IMR-90 (cell line): ENCODE results near the gene ZNF335. TPM values are rescaled to one million over a fixed set of nuclear protein-coding genes. Genes with fewer than 3 reads are reported as not detected.

ENCODE experiments used
- ATAC-seq: fragments of 200-7000 bp; cut with Tn5 transposase; 2 replicates; pipeline ENCODE4 v1.9.1; 2020; ENCODE audit warnings: low read depth, mild to moderate bottlenecking, moderate library complexity
- BruUV-seq: library from RNA; stranded (reverse); fragments of 400-500 nt; replicated peaks from 2 replicates; lab custom pipeline; 2021; lab: Mats Ljungman, UMichigan
- CTCF ChIA-PET: fragments of 300-600 bp; formaldehyde crosslinking; extraction: SDS; loops from one replicate; lab custom pipeline; 2021; ENCODE audit warnings: antibody characterized with exemption; lab: Yijun Ruan, JAX
- POLR2A ChIA-PET: fragments of 300-600 bp; sonication (Branson Sonifier 250); formaldehyde crosslinking; loops from one replicate; lab custom pipeline; 2022; ENCODE audit warnings: antibody characterized with exemption; ENCODE audit not compliant: unreplicated experiment; lab: Charles Lee
- DNase-seq: peaks from one replicate; pipeline ENCODE4 v3.0.0; 2013
- H2AFZ ChIP-seq: replicated peaks from 2 replicates; pipeline ENCODE3; 2013; ENCODE audit warnings: low read length, mild to moderate bottlenecking; ENCODE audit not compliant: poor library complexity
- H2AK5ac ChIP-seq: 2 replicates; pipeline ENCODE4 v1.6.1; 2013; ENCODE audit warnings: low read depth, low read length, inconsistent platforms
- H2AK9ac ChIP-seq: replicated peaks from 2 replicates; pipeline ENCODE3; 2013; ENCODE audit warnings: mild to moderate bottlenecking, low read depth, low read length, moderate library complexity; ENCODE audit not compliant: poor library complexity
- H2BK120ac ChIP-seq: 2 replicates; pipeline ENCODE4 v1.6.1; 2013; ENCODE audit warnings: low read depth, low read length, inconsistent platforms
- H2BK15ac ChIP-seq: 3 replicates; pipeline ENCODE4 v1.6.1; 2013; ENCODE audit warnings: low read depth, low read length, inconsistent platforms
- H2BK20ac ChIP-seq: 2 replicates; pipeline ENCODE4 v1.6.1; 2013; ENCODE audit warnings: low read depth, mild to moderate bottlenecking, inconsistent platforms, low read length, moderate library complexity
- H2BK5ac ChIP-seq: 2 replicates; pipeline ENCODE4 v1.6.1; 2013; ENCODE audit warnings: mild to moderate bottlenecking, low read depth, low read length, inconsistent platforms; ENCODE audit not compliant: poor library complexity, severe bottlenecking
- H3K14ac ChIP-seq: replicated peaks from 2 replicates; pipeline ENCODE4 v1.6.1; 2013; ENCODE audit warnings: low read depth, low read length, inconsistent platforms
- H3K18ac ChIP-seq: 2 replicates; pipeline ENCODE4 v1.6.1; 2013; ENCODE audit warnings: low read depth, low read length, control low read depth
- H3K23ac ChIP-seq: 2 replicates; pipeline ENCODE4 v1.6.1; 2013; ENCODE audit warnings: low read depth, low read length, inconsistent platforms
- H3K27ac ChIP-seq: 2 replicates; pipeline ENCODE4 v1.5.1; 2013; ENCODE audit warnings: mild to moderate bottlenecking, control low read depth, low read length; ENCODE audit not compliant: insufficient read depth
- H3K27me3 ChIP-seq: 2 replicates; pipeline ENCODE4 v1.6.1; 2013; ENCODE audit warnings: low read length; ENCODE audit not compliant: control insufficient read depth, insufficient read depth
- H3K36me3 ChIP-seq: 2 replicates; pipeline ENCODE4 v1.6.1; 2013; ENCODE audit warnings: low read length, mixed read lengths; ENCODE audit not compliant: control insufficient read depth, insufficient read depth
- H3K4ac ChIP-seq: 2 replicates; pipeline ENCODE4 v1.6.1; 2013; ENCODE audit warnings: low read depth, low read length, inconsistent platforms
- H3K4me1 ChIP-seq: 2 replicates; pipeline ENCODE4 v1.6.1; 2013; ENCODE audit warnings: low read length, mixed read lengths; ENCODE audit not compliant: control insufficient read depth, insufficient read depth
- H3K4me2 ChIP-seq: 2 replicates; pipeline ENCODE4 v1.6.1; 2013; ENCODE audit warnings: low read depth, mild to moderate bottlenecking, control low read depth, low read length, moderate library complexity
- H3K4me3 ChIP-seq: 2 replicates; pipeline ENCODE4 v1.5.1; 2013; ENCODE audit warnings: low read depth, mild to moderate bottlenecking, control low read depth, low read length, moderate library complexity; ENCODE audit not compliant: insufficient read depth
- H3K56ac ChIP-seq: 2 replicates; pipeline ENCODE4 v1.6.1; 2013; ENCODE audit warnings: low read length, inconsistent platforms; ENCODE audit not compliant: insufficient read depth; ENCODE audit errors: extremely low read depth
- H3K79me1 ChIP-seq, 2 experiments: 2 replicates each; pipeline ENCODE4 v1.6.1; 2013; ENCODE audit warnings: low read length in 2 of 2, inconsistent platforms in 1 of 2, low read depth in 1 of 2
- H3K9ac ChIP-seq: 2 replicates; pipeline ENCODE4 v1.6.1; 2013; ENCODE audit warnings: low read depth, low read length, control low read depth
- H3K9me1 ChIP-seq: 2 replicates; pipeline ENCODE4 v1.6.1; 2013; ENCODE audit warnings: low read length, inconsistent platforms; ENCODE audit not compliant: insufficient read depth
- H3K9me3 ChIP-seq: 2 replicates; pipeline ENCODE4 v1.6.1; 2013; ENCODE audit warnings: low read length; ENCODE audit not compliant: control insufficient read depth, insufficient read depth
- H4K20me1 ChIP-seq: 2 replicates; pipeline ENCODE4 v1.6.1; 2013; ENCODE audit warnings: low read length, inconsistent platforms; ENCODE audit not compliant: insufficient read depth
- H4K5ac ChIP-seq: 2 replicates; pipeline ENCODE4 v1.6.1; 2013; ENCODE audit warnings: mild to moderate bottlenecking, low read depth, low read length, control low read depth
- H4K8ac ChIP-seq, 2 experiments: 2 replicates each; pipeline ENCODE4 v1.6.1; 2013; ENCODE audit warnings: low read depth in 2 of 2, low read length in 2 of 2, control low read depth in 1 of 2, inconsistent platforms in 1 of 2
- H4K91ac ChIP-seq: 2 replicates; pipeline ENCODE4 v1.6.1; 2013; ENCODE audit warnings: low read depth, low read length, inconsistent platforms; ENCODE audit not compliant: insufficient read depth
- BHLHE40 ChIP-seq: fragments of 150-350 bp; IDR thresholded peaks from 2 replicates; pipeline ENCODE4 v1.6.1; 2016; ENCODE audit warnings: mild to moderate bottlenecking, low read depth, low read length
- CEBPB ChIP-seq: IDR thresholded peaks from 2 replicates; pipeline ENCODE4 v1.6.1; 2012; ENCODE audit warnings: low read depth, low read length, improper control_type of control experiment
- CHD1 ChIP-seq: IDR thresholded peaks from 2 replicates; pipeline ENCODE4 v1.6.1; 2012; ENCODE audit warnings: low read depth, low read length, improper control_type of control experiment
- FOS ChIP-seq: fragments of 150-350 bp; IDR thresholded peaks from 2 replicates; pipeline ENCODE4 v1.6.1; 2016; ENCODE audit warnings: low read depth, low read length
- MAFK ChIP-seq: IDR thresholded peaks from 2 replicates; pipeline ENCODE4 v1.6.1; 2012; ENCODE audit warnings: low read depth, low read length, improper control_type of control experiment
- MAZ ChIP-seq: IDR thresholded peaks from 2 replicates; pipeline ENCODE4 v1.6.1; 2012; ENCODE audit warnings: low read depth, mild to moderate bottlenecking, low read length, improper control_type of control experiment, moderate library complexity, borderline replicate concordance
- MXI1 ChIP-seq: IDR thresholded peaks from 2 replicates; pipeline ENCODE4 v1.6.1; 2012; ENCODE audit warnings: low read depth, mild to moderate bottlenecking, low read length, moderate library complexity, borderline replicate concordance
- NFE2L2 ChIP-seq: fragments of 150-350 bp; IDR thresholded peaks from 2 replicates; pipeline ENCODE4 v1.6.1; 2016; ENCODE audit warnings: low read depth, mild to moderate bottlenecking, low read length
- POLR2A ChIP-seq: IDR thresholded peaks from 2 replicates; pipeline ENCODE4 v1.6.1; 2012; ENCODE audit warnings: mild to moderate bottlenecking, low read depth, low read length
- RAD21 ChIP-seq: IDR thresholded peaks from 2 replicates; pipeline ENCODE4 v1.6.1; 2012; ENCODE audit warnings: low read length, improper control_type of control experiment
- RCOR1 ChIP-seq: IDR thresholded peaks from 2 replicates; pipeline ENCODE4 v1.6.1; 2012; ENCODE audit warnings: mild to moderate bottlenecking, low read length, improper control_type of control experiment; ENCODE audit not compliant: insufficient replicate concordance
- RFX5 ChIP-seq: IDR thresholded peaks from 2 replicates; pipeline ENCODE4 v1.8.0; 2012; ENCODE audit warnings: low read depth, mild to moderate bottlenecking, low read length, moderate library complexity
- SMC3 ChIP-seq: fragments of 150-350 bp; IDR thresholded peaks from 2 replicates; pipeline ENCODE4 v1.6.1; 2016; ENCODE audit warnings: low read depth, mild to moderate bottlenecking, antibody characterized with exemption, low read length, moderate library complexity
- WGBS, 2 experiments: methylation state at CpG; one replicate each; pipeline versions ENCODE4 v1.1.5 to v1.1.7; 2013; ENCODE audit warnings: missing lambda C conversion rate in 2 of 2; ENCODE audit not compliant: insufficient read length in 1 of 2; ENCODE audit errors: extremely low coverage in 2 of 2; 5-methylcytosine and 5-hydroxymethylcytosine counted together
- dilution Hi-C: fragments of 300-500 bp; cut with HindIII; formaldehyde crosslinking; loops from one replicate; pipeline ENCODE4 v1.14.3; 2018; ENCODE audit warnings: low sequenced_read_pairs; ENCODE audit not compliant: unreplicated experiment
- in situ Hi-C: fragments of 300-500 bp; cut with MboI; formaldehyde crosslinking; loops from 3 replicates; pipeline ENCODE4 v1.14.3; 2019; ENCODE audit warnings: low sequenced_read_pairs, inconsistent platforms, mixed read lengths
- intact Hi-C: fragments of 100-400 bp; cut with micrococcal nuclease; formaldehyde crosslinking; loops from 2 replicates; pipeline ENCODE4 v1.10.0; 2022
- polyA plus RNA-seq, 3 experiments: library from polyadenylated mRNA; depleted of rRNA; stranded (reverse); fragments of >200 nt; gene quantifications; 2 replicates each; pipeline ENCODE4 v1.2.3, GENCODE V29; 2012; ENCODE audit warnings: low replicate concordance in 1 of 3
- total RNA-seq: library from RNA; depleted of rRNA; stranded (reverse); fragments of >200 nt; gene quantifications from 2 replicates; pipeline ENCODE4 v1.2.3, GENCODE V29; 2012
- TF ChIP-seq, protein P1 (sequence below): conservative IDR thresholded peaks from 2 replicates; pipeline ENCODE4 v1.5.1; 2012; ENCODE audit warnings: mild to moderate bottlenecking, low read depth, low read length, improper control_type of control experiment
- TF ChIP-seq, protein P2 (sequence below): fragments of 150-350 bp; IDR thresholded peaks from 2 replicates; pipeline ENCODE4 v1.6.1; 2017; ENCODE audit warnings: mild to moderate bottlenecking, antibody characterized with exemption, low read length, low read depth
- TF ChIP-seq, protein P3 (sequence below): fragments of 150-350 bp; IDR thresholded peaks from 2 replicates; pipeline ENCODE4 v1.6.1; 2016; ENCODE audit warnings: low read depth, mild to moderate bottlenecking, low read length, moderate library complexity, borderline replicate concordance

The ZNF335 gene
- total and polyA plus RNA-seq, 2 of the 4 experiments (the other 2 are of a cell fraction): 11.8 to 17.8 TPM

- no peaks in the 10 kb centered on the region; the same call in 1 of the 2 replicates for H4K20me1 ChIP-seq
- H3K27me3 ChIP-seq: peaks cover 66% of the 10 kb centered on the region
- no peak overlapping the region for H4K91ac ChIP-seq
- BruUV-seq: no TSS peak
- H3K14ac ChIP-seq: no peak overlapping the region
- DNase-seq (no peak), ATAC-seq (no peak)
- H3K9ac ChIP-seq: no peak overlapping the region
- H4K5ac ChIP-seq: no peak overlapping the region
- H3K79me1 ChIP-seq: no peaks in the 10 kb centered on the region
- in situ Hi-C loops (no loop called here), dilution Hi-C loops (no loop called here), intact Hi-C loops (no loop called here)
- H2BK5ac ChIP-seq: no peak overlapping the region
- no peak overlapping the region for H3K4me3 ChIP-seq
- no peak overlapping the region for H2BK120ac ChIP-seq
- H3K9me1 ChIP-seq: no peaks in the 10 kb centered on the region
- ChIA-PET POLR2A (no interaction called here), CTCF (interaction anchor here (1.4 kb wide), 1 partner anchor 51 kb away, joined by 6 read pairs; no protein-coding TSS in a partner anchor)
- peaks cover 11% of the 10 kb centered on the region for H3K9me3 ChIP-seq
- no peak overlapping the region for H3K4ac ChIP-seq
- H3K56ac ChIP-seq: no peak overlapping the region
- H3K27ac ChIP-seq: no peak overlapping the region
- TF ChIP-seq MXI1: no peak
- TF ChIP-seq BHLHE40: no peak
- no peak for TF ChIP-seq RAD21
- no peak for TF ChIP-seq CEBPB
- TF ChIP-seq, protein P1, sequence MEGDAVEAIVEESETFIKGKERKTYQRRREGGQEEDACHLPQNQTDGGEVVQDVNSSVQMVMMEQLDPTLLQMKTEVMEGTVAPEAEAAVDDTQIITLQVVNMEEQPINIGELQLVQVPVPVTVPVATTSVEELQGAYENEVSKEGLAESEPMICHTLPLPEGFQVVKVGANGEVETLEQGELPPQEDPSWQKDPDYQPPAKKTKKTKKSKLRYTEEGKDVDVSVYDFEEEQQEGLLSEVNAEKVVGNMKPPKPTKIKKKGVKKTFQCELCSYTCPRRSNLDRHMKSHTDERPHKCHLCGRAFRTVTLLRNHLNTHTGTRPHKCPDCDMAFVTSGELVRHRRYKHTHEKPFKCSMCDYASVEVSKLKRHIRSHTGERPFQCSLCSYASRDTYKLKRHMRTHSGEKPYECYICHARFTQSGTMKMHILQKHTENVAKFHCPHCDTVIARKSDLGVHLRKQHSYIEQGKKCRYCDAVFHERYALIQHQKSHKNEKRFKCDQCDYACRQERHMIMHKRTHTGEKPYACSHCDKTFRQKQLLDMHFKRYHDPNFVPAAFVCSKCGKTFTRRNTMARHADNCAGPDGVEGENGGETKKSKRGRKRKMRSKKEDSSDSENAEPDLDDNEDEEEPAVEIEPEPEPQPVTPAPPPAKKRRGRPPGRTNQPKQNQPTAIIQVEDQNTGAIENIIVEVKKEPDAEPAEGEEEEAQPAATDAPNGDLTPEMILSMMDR: no peak
- TF ChIP-seq, protein P2, sequence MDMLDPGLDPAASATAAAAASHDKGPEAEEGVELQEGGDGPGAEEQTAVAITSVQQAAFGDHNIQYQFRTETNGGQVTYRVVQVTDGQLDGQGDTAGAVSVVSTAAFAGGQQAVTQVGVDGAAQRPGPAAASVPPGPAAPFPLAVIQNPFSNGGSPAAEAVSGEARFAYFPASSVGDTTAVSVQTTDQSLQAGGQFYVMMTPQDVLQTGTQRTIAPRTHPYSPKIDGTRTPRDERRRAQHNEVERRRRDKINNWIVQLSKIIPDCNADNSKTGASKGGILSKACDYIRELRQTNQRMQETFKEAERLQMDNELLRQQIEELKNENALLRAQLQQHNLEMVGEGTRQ: no peak
- TF ChIP-seq, protein P3, sequence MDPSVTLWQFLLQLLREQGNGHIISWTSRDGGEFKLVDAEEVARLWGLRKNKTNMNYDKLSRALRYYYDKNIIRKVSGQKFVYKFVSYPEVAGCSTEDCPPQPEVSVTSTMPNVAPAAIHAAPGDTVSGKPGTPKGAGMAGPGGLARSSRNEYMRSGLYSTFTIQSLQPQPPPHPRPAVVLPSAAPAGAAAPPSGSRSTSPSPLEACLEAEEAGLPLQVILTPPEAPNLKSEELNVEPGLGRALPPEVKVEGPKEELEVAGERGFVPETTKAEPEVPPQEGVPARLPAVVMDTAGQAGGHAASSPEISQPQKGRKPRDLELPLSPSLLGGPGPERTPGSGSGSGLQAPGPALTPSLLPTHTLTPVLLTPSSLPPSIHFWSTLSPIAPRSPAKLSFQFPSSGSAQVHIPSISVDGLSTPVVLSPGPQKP: no peak
- TF ChIP-seq RCOR1: no peak
- no peak for TF ChIP-seq POLR2A
- TF ChIP-seq MAZ: no peak
- no peak for TF ChIP-seq SMC3
- TF ChIP-seq FOS: no peak
- TF ChIP-seq CHD1: no peak
- TF ChIP-seq MAFK: no peak
- no peak for TF ChIP-seq RFX5
- no peak for TF ChIP-seq NFE2L2
- H4K8ac ChIP-seq: no peak overlapping the region
- H2BK20ac ChIP-seq: no peak overlapping the region
- H2AK5ac ChIP-seq: no peak overlapping the region
- WGBS, 2 experiments: 100% methylated on average over 2 of the region's 11 CpGs; no CpG with 5 or more reads in 1 of the 2 experiments
- H2AK9ac ChIP-seq: no peak overlapping the region
- H3K18ac ChIP-seq: no peak overlapping the region
- H3K4me2 ChIP-seq: no peak overlapping the region
- no peak overlapping the region for H2BK15ac ChIP-seq
- no peak overlapping the region for H2AFZ ChIP-seq
- no peaks in the 10 kb centered on the region for H3K36me3 ChIP-seq
- no peaks in the 10 kb centered on the region for H3K4me1 ChIP-seq
- no peak overlapping the region for H3K23ac ChIP-seq
Measured at GRCh38 chr20:46006964-46007363, 35.0 kb upstream of the ZNF335 start.
